Left lobe of liver (tissue), 1 donor: Measurements from ENCODE around the gene PHYKPL. TPM values are rescaled to one million over a fixed set of nuclear protein-coding genes. Genes with fewer than 3 reads are reported as not detected.

Experiments
- total RNA-seq: library from RNA; stranded (reverse); gene quantifications from one replicate; pipeline ENCODE4 v1.2.1, GENCODE V29; 2021
- donor health status: DM: no; HTN: yes; CAD: no.

Gene PHYKPL
- total RNA-seq, 1 donor from 2014 or later, result 74.1 TPM

Other genes with a start within 250 kb of the PHYKPL start
- not detected for gene PROP1, start 236.6 kb downstream of the PHYKPL start, total RNA-seq
- 0.13 TPM for gene N4BP3, start 119.3 kb downstream of the PHYKPL start, total RNA-seq
- 22.9 TPM for gene RMND5B, start 101.8 kb downstream of the PHYKPL start, total RNA-seq
- gene NHP2, start 78.9 kb downstream of the PHYKPL start, total RNA-seq, result 45.6 TPM
- gene GMCL2, start 45.4 kb downstream of the PHYKPL start, total RNA-seq, result not detected
- gene HNRNPAB, start 28.3 kb downstream of the PHYKPL start, total RNA-seq, result 56.1 TPM